IPS-18c (cell line): ENCODE results near the gene SYNDIG1L.

Experiments used
- H3K4me3 ChIP-seq: 2 replicates; pipeline ENCODE4 v1.7.0; 2013; ENCODE audit warnings: low read depth, mild to moderate bottlenecking, low read length, moderate library complexity; ENCODE audit not compliant: insufficient read depth
- H3K9me3 ChIP-seq: one replicate; pipeline ENCODE4 v1.6.1; 2013; ENCODE audit warnings: mild to moderate bottlenecking, low read length, moderate library complexity; ENCODE audit not compliant: control insufficient read depth, insufficient read depth

Gene SYNDIG1L

GRCh38 chr14:74356892-74357575, 69.0 kb downstream of the SYNDIG1L start:
- Histone ChIP-seq H3K4me3 (no peak overlapping the region), H3K9me3 (peaks cover 2% of the 10 kb centered on the region)
